Rectal smooth muscle tissue (tissue), 1 donor: ENCODE data around the gene CYB5R2.
"Not testable (repeated sequence)": the region's sequence is repeated elsewhere in the genome, so short reads cannot be mapped to it uniquely, and the experiment has no call there.

Experiments used
- H3K27ac ChIP-seq: one replicate; pipeline ENCODE4 v1.7.0; 2013; ENCODE audit warnings: low read depth, low read length, inconsistent platforms
- H3K27me3 ChIP-seq: one replicate; pipeline ENCODE4 v1.7.0; 2013; ENCODE audit warnings: low read length; ENCODE audit not compliant: control insufficient read depth, insufficient read depth
- H3K36me3 ChIP-seq: one replicate; pipeline ENCODE4 v1.7.0; 2013; ENCODE audit warnings: low read length; ENCODE audit not compliant: control insufficient read depth, insufficient read depth
- H3K4me1 ChIP-seq: one replicate; pipeline ENCODE4 v1.7.0; 2013; ENCODE audit warnings: low read length; ENCODE audit not compliant: control insufficient read depth, insufficient read depth
- H3K4me3 ChIP-seq: one replicate; pipeline ENCODE4 v1.7.0; 2013; ENCODE audit warnings: low read length
- H3K9ac ChIP-seq: one replicate; pipeline ENCODE4 v1.7.0; 2013; ENCODE audit warnings: low read length

CYB5R2 gene

GRCh38 chr11:7666292-7666866 lies 6.9 kb downstream of the CYB5R2 start:
- Histone ChIP-seq H3K4me3 (no peak overlapping the region), H3K36me3 (peaks cover 5% of the 10 kb centered on the region), H3K27ac (no peak overlapping the region), H3K9ac (no peak overlapping the region), H3K4me1 (no peaks in the 10 kb centered on the region), H3K27me3 (no peaks in the 10 kb centered on the region)

GRCh38 chr11:7665473-7666291 lies 7.6 kb downstream of the CYB5R2 start:
- no peaks in the 10 kb centered on the region for H3K27me3 ChIP-seq
- peaks cover 5% of the 10 kb centered on the region for H3K36me3 ChIP-seq
- H3K9ac ChIP-seq = no peak overlapping the region
- no peak overlapping the region for H3K27ac ChIP-seq
- no peak overlapping the region for H3K4me3 ChIP-seq
- no peaks in the 10 kb centered on the region for H3K4me1 ChIP-seq

DNA sequence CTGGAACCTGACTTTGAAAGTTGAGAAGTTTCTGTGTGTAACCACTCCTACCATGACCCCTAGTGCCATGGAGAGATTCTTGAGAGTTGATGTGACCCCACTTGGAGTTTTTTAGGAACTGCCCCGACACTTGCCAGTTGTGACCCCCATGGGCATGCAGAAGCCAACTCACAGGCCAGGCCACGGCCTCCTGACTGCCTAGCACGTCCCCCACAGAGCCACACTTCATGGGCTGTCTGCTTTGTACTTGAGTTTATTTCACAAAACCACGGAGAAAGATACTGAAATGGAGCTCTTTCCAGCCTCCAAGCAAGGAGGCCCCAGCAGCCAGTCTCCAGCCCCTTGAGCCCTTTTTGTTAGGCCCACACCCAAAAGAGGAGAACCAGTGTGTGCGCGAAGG lies 8.4 kb downstream of the CYB5R2 start:
- Histone ChIP-seq H3K4me1 (no peaks in the 10 kb centered on the region), H3K4me3 (no peak overlapping the region), H3K27ac (no peak overlapping the region), H3K9ac (no peak overlapping the region), H3K27me3 (no peaks in the 10 kb centered on the region), H3K36me3 (peaks cover 5% of the 10 kb centered on the region)

- H3K4me1 ChIP-seq, H3K9ac ChIP-seq, H3K36me3 ChIP-seq, H3K27ac ChIP-seq, H3K4me3 ChIP-seq, H3K27me3 ChIP-seq: not testable (repeated sequence)
Observed at GRCh38 chr11:7663531-7663930, 9.8 kb downstream of the CYB5R2 start.

DNA sequence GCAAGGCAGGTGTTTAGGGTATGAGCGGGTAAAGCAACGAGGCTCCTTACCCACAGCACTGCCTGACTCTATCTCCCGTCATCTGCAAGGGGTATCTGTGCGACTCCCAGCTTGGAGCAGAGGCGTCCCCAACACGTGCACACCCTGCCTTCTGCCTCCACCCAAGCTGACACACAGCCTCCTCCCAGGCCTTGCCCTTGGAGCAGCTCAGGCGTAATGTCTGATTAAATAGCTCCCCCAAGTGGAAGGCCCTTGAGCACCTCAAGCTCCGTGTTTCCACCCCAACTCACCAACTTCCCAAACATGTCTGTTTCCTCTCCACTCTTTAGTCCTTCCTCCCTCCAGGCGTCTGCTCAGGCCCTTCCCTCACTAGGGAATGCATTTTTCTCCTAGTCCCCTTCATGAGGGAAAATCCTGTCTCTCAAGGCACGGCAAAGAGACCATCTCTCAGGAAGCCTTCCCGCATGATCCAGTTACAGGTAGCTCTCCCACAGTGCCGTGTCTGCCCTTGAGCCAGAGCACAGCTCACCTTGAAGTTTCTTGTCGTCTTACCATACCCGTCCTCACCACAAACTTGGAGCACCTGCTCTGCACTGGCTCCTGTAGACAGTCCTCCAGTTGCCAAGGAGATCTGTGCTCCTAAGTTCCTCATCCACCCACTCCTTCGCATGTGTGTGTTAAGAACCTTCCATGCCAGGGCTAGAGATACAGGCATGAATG lies 15.8 kb downstream of the CYB5R2 start:
- H3K4me3 ChIP-seq = no peak overlapping the region
- H3K9ac ChIP-seq = no peak overlapping the region
- no peaks in the 10 kb centered on the region for H3K27me3 ChIP-seq
- no peak overlapping the region for H3K27ac ChIP-seq
- H3K36me3 ChIP-seq = peaks cover 15% of the 10 kb centered on the region
- no peaks in the 10 kb centered on the region for H3K4me1 ChIP-seq

DNA sequence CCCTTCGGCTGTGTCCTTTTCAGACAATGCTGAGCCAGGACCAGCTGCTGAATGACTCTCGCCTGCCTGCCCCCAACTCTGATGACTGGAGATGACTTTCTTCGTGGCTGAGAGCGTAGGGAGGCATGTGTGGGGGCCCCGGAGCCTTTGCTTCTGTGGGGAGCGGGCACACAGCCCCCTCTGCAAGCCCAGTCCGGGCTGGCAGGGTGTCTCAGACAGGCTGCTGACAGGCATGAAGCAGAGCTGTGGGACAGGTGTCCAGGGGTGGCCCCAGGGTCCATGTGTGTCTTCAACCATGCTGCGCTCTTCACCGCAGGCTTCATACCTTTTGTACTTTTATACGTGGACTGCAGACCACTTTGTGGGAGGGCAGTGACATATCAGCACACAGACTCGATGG lies 16.6 kb downstream of the CYB5R2 start:
- H3K4me1 ChIP-seq = no peaks in the 10 kb centered on the region
- peaks cover 19% of the 10 kb centered on the region for H3K36me3 ChIP-seq
- H3K27ac ChIP-seq = no peak overlapping the region
- no peak overlapping the region for H3K9ac ChIP-seq
- H3K4me3 ChIP-seq = no peak overlapping the region
- no peaks in the 10 kb centered on the region for H3K27me3 ChIP-seq

DNA sequence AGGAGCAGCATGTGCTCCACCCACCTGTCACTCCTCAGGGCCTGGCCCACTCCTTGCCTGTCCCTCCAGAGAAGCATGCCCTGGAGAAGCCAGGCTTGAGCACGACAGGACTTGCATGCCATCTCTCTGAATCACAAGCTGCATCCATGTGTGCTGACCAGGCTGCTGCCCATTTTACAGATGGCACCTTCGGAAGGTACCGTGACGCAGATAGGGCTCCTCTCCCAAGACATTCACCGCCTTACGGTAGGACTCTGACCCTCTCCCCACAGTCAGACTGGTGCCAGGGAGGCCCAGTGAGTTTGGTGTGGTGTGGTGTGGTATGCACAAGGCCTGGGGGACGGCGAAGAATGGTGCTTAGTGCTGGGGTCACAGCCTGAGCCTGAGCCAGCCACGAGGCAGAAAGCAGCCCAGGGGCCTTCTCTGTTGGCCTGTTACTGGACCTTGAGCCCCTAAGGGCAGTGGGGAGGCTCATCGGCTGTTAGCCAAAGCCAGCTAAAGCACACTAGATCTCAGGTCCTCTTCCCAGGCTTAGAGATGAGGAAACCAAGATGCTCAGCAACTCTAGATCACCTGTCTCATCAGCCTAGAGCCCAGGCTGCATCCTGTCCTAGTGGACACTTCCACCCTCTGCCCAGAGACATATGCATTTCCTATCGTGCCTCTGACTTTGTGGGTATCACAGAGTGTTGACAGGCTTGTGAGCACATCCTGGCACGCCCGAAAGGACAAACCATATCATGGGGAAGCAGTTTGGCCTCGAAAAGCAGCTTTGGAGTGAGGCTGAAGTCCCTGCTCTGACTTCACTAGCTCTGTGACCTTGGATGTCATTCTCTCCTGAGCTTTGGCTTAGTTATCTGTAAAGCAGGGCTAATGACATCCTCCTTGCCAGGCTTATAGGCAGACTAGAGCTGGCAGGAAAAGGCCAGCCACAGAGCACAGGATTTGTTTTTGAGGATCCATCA lies 17.8 kb downstream of the CYB5R2 start:
- H3K4me1 ChIP-seq = no peaks in the 10 kb centered on the region
- H3K27me3 ChIP-seq = no peaks in the 10 kb centered on the region
- no peak overlapping the region for H3K27ac ChIP-seq
- no peak overlapping the region for H3K9ac ChIP-seq
- peaks cover 26% of the 10 kb centered on the region for H3K36me3 ChIP-seq
- no peak overlapping the region for H3K4me3 ChIP-seq

- Histone ChIP-seq H3K36me3 (peaks cover 26% of the 10 kb centered on the region), H3K4me3 (no peak overlapping the region), H3K27me3 (no peaks in the 10 kb centered on the region), H3K4me1 (no peaks in the 10 kb centered on the region), H3K27ac (no peak overlapping the region), H3K9ac (no peak overlapping the region)
Observed at GRCh38 chr11:7654195-7654705, 19.1 kb downstream of the CYB5R2 start.

GRCh38 chr11:7651700-7652099 lies 21.6 kb downstream of the CYB5R2 start:
- no peak overlapping the region for H3K9ac ChIP-seq
- peaks cover 31% of the 10 kb centered on the region for H3K36me3 ChIP-seq
- H3K4me3 ChIP-seq = no peak overlapping the region
- no peaks in the 10 kb centered on the region for H3K27me3 ChIP-seq
- H3K27ac ChIP-seq = no peak overlapping the region
- no peaks in the 10 kb centered on the region for H3K4me1 ChIP-seq

DNA sequence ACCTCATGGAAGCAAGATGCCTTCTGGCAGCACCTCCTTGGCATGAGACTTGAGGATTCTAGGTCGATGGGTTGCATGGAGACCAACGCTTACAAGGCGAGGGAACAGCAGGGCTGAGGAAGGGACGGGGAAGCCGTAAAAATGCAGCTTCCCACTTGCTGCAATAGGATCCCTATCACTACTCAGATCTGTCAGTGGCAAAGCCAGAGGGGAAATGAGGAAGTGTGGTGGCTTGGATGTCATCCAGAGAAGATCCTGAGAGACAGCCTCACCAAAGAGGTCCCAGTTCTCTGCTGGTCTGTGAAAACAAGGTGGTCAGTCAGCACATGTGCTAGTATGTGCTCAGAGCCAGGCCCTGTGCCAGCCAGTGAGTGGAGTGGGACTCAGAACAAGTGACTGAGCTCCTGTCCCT lies 22.2 kb downstream of the CYB5R2 start:
- peaks cover 31% of the 10 kb centered on the region for H3K36me3 ChIP-seq

GRCh38 chr11:7648264-7648663 lies 25.0 kb downstream of the CYB5R2 start:
- Histone ChIP-seq H3K4me3 (no peak overlapping the region), H3K4me1 (no peaks in the 10 kb centered on the region), H3K27me3 (no peaks in the 10 kb centered on the region), H3K9ac (no peak overlapping the region), H3K27ac (no peak overlapping the region), H3K36me3 (peaks cover 19% of the 10 kb centered on the region)

More for the DNA sequence above, 22.2 kb downstream of the CYB5R2 start:
- Histone ChIP-seq H3K27ac (no peak overlapping the region), H3K9ac (no peak overlapping the region), H3K27me3 (no peaks in the 10 kb centered on the region), H3K4me3 (no peak overlapping the region), H3K4me1 (no peaks in the 10 kb centered on the region)

- Histone ChIP-seq H3K27ac (no peak overlapping the region), H3K4me3 (no peak overlapping the region), H3K27me3 (no peaks in the 10 kb centered on the region), H3K4me1 (no peaks in the 10 kb centered on the region), H3K9ac (no peak overlapping the region), H3K36me3 (peaks cover 18% of the 10 kb centered on the region)
Observed at GRCh38 chr11:7646866-7647265, 26.4 kb downstream of the CYB5R2 start.
